Measurements from ENCODE around the gene CDK5RAP3.

Gene CDK5RAP3

GRCh38 chr17:47973541-47973940 is 2.6 kb downstream of the CDK5RAP3 start:
- TF ChIP-seq CEBPB (IDR thresholded peaks at IDR 0.05) (no peak), TEAD4 (IDR thresholded peaks at IDR 0.05) (no peak)

GRCh38 chr17:47975189-47975822 is 4.4 kb downstream of the CDK5RAP3 start:
- no peak for TF ChIP-seq CREB1 (IDR thresholded peaks at IDR 0.05; ENCODE audit: low read depth)
- no peak for TF ChIP-seq EGR1 (IDR thresholded peaks at IDR 0.05)
- TF ChIP-seq CEBPB (IDR thresholded peaks at IDR 0.05), result no peak
- no peak for TF ChIP-seq USF1 (IDR thresholded peaks at IDR 0.05)
- no peak for TF ChIP-seq REST (IDR thresholded peaks at IDR 0.05; ENCODE audit: low read depth)
- no peak for TF ChIP-seq ZBTB7A (IDR thresholded peaks at IDR 0.05; ENCODE audit: low read depth)
- TF ChIP-seq TAF1 (IDR thresholded peaks at IDR 0.05; ENCODE audit: low read depth), result no peak

- no peak for TF ChIP-seq YY1 (IDR thresholded peaks at IDR 0.05; ENCODE audit: low read depth)
- TF ChIP-seq ZBTB7A (IDR thresholded peaks at IDR 0.05; ENCODE audit: low read depth), result no peak
- no peak for TF ChIP-seq TAF1 (IDR thresholded peaks at IDR 0.05; ENCODE audit: low read depth)
- TF ChIP-seq TEAD4 (IDR thresholded peaks at IDR 0.05), result no peak
- no peak for TF ChIP-seq EP300 (IDR thresholded peaks at IDR 0.05; ENCODE audit: borderline replicate concordance)
- no peak for TF ChIP-seq FOXM1 (IDR thresholded peaks at IDR 0.05; ENCODE audit: borderline replicate concordance, low read depth)
- TF ChIP-seq MAX (IDR thresholded peaks at IDR 0.05), result no peak
- TF ChIP-seq REST (IDR thresholded peaks at IDR 0.05; ENCODE audit: low read depth), result no peak
- no peak for TF ChIP-seq CREB1 (IDR thresholded peaks at IDR 0.05; ENCODE audit: low read depth)
- no peak for TF ChIP-seq USF1 (IDR thresholded peaks at IDR 0.05)
- TF ChIP-seq RAD21 (IDR thresholded peaks at IDR 0.05; ENCODE audit: low read depth), result no peak
- TF ChIP-seq NFIC (IDR thresholded peaks at IDR 0.05), result no peak
- no peak for TF ChIP-seq CEBPB (IDR thresholded peaks at IDR 0.05)
- TF ChIP-seq TCF12 (IDR thresholded peaks at IDR 0.05; ENCODE audit: low read depth), result no peak
- no peak for TF ChIP-seq EGR1 (IDR thresholded peaks at IDR 0.05)
Observed at GRCh38 chr17:47975823-47976205, 4.9 kb downstream of the CDK5RAP3 start.

- peak; percentile 73 for TF ChIP-seq RAD21 (IDR thresholded peaks at IDR 0.05; ENCODE audit: low read depth)
- no peak for TF ChIP-seq USF1 (IDR thresholded peaks at IDR 0.05)
- TF ChIP-seq ZBTB7A (IDR thresholded peaks at IDR 0.05; ENCODE audit: low read depth), result 0 out of 2 replicates have a peak, but pooled peaks have one; percentile 49
- no peak for TF ChIP-seq MAX (IDR thresholded peaks at IDR 0.05)
Observed at GRCh38 chr17:47978324-47978723, 7.4 kb downstream of the CDK5RAP3 start.

GRCh38 chr17:47980541-47980940 is 9.6 kb downstream of the CDK5RAP3 start:
- no peak for TF ChIP-seq USF1 (IDR thresholded peaks at IDR 0.05)

GRCh38 chr17:47981462-47981861 is 10.5 kb downstream of the CDK5RAP3 start:
- TF ChIP-seq TCF12 (IDR thresholded peaks at IDR 0.05; ENCODE audit: low read depth), result no peak
- TF ChIP-seq EP300 (IDR thresholded peaks at IDR 0.05; ENCODE audit: borderline replicate concordance), result no peak
- no peak for TF ChIP-seq NFIC (IDR thresholded peaks at IDR 0.05)
- no peak for TF ChIP-seq EGR1 (IDR thresholded peaks at IDR 0.05)
- no peak for TF ChIP-seq YY1 (IDR thresholded peaks at IDR 0.05; ENCODE audit: low read depth)
- no peak for TF ChIP-seq CEBPB (IDR thresholded peaks at IDR 0.05)
- no peak for TF ChIP-seq CREB1 (IDR thresholded peaks at IDR 0.05; ENCODE audit: low read depth)
- no peak for TF ChIP-seq ZBTB7A (IDR thresholded peaks at IDR 0.05; ENCODE audit: low read depth)
- no peak for TF ChIP-seq TAF1 (IDR thresholded peaks at IDR 0.05; ENCODE audit: low read depth)
- TF ChIP-seq TEAD4 (IDR thresholded peaks at IDR 0.05), result no peak
- TF ChIP-seq FOXM1 (IDR thresholded peaks at IDR 0.05; ENCODE audit: borderline replicate concordance, low read depth), result no peak
- no peak for TF ChIP-seq MAX (IDR thresholded peaks at IDR 0.05)
- no peak for TF ChIP-seq RAD21 (IDR thresholded peaks at IDR 0.05; ENCODE audit: low read depth)
- TF ChIP-seq REST (IDR thresholded peaks at IDR 0.05; ENCODE audit: low read depth), result no peak
- no peak for TF ChIP-seq USF1 (IDR thresholded peaks at IDR 0.05)
